ENCODE data around the gene FBLN1. TPM values are rescaled to one million over a fixed set of nuclear protein-coding genes. Genes with fewer than 3 reads are reported as not detected.

Gene FBLN1
- total RNA-seq, 4 donors from 2014 or later: 131 to 349 (median 293) TPM

- no peak for ATAC-seq (ENCODE audit: low FRiP score)
- no peak for DNase-seq (ENCODE audit: low spot score)
- no peak for TF ChIP-seq CTCF (IDR thresholded peaks at IDR 0.05)
Observed at GRCh38 chr22:45548247-45548840, 45.7 kb downstream of the FBLN1 start.

GRCh38 chr22:45548991-45549761 lies 46.5 kb downstream of the FBLN1 start:
- TF ChIP-seq CTCF (IDR thresholded peaks at IDR 0.05): no peak
- ATAC-seq (ENCODE audit: low FRiP score) (peak; percentile 71), DNase-seq (ENCODE audit: low spot score) (no peak)

GRCh38 chr22:45549762-45550378 lies 47.2 kb downstream of the FBLN1 start:
- no peak for TF ChIP-seq CTCF (IDR thresholded peaks at IDR 0.05)
- DNase-seq (ENCODE audit: low spot score) (no peak), ATAC-seq (ENCODE audit: low FRiP score) (no peak)

GRCh38 chr22:45550416-45550815 lies 47.7 kb downstream of the FBLN1 start:
- TF ChIP-seq CTCF (IDR thresholded peaks at IDR 0.05): no peak
- no peak for ATAC-seq (ENCODE audit: low FRiP score)
- DNase-seq (ENCODE audit: low spot score): no peak

GRCh38 chr22:45550891-45551290 lies 48.2 kb downstream of the FBLN1 start:
- TF ChIP-seq CTCF (IDR thresholded peaks at IDR 0.05): no peak
- DNase-seq (ENCODE audit: low spot score): no peak
- ATAC-seq (ENCODE audit: low FRiP score): no peak

GRCh38 chr22:45551310-45552016 lies 48.8 kb downstream of the FBLN1 start:
- DNase-seq (ENCODE audit: low spot score) (no peak), ATAC-seq (ENCODE audit: low FRiP score) (no peak)
- TF ChIP-seq CTCF (IDR thresholded peaks at IDR 0.05): no peak
